Measurements from ENCODE around the gene FBXL16.

FBXL16 gene

GRCh38 chr16:734208-734980 lies 28.8 kb upstream of the FBXL16 start:
- Histone ChIP-seq H3K4me1 (ENCODE audit: control insufficient read depth, insufficient read depth, low read length, unreplicated experiment) (no peaks in the 10 kb centered on the region), H2AFZ (ENCODE audit: low read length, unreplicated experiment) (no peak overlapping the region)

GRCh38 chr16:733382-734207 lies 28.0 kb upstream of the FBXL16 start:
- Histone ChIP-seq H3K79me2 (ENCODE audit: control insufficient read depth, insufficient read depth, low read length, unreplicated experiment) (no peaks in the 10 kb centered on the region), H3K4me3 (ENCODE audit: low read depth, low read length) (no peak overlapping the region), H3K4me1 (ENCODE audit: control insufficient read depth, insufficient read depth, low read length, unreplicated experiment) (no peaks in the 10 kb centered on the region), H3K36me3 (ENCODE audit: insufficient read depth, low read length) (no peaks in the 10 kb centered on the region), H2AFZ (ENCODE audit: low read length, unreplicated experiment) (no peak overlapping the region), H3K27me3 (ENCODE audit: insufficient read depth, low read length) (no peaks in the 10 kb centered on the region), H3K27ac (ENCODE audit: low read depth, low read length) (no peak overlapping the region)

More at GRCh38 chr16:734208-734980, 28.8 kb upstream of the FBXL16 start:
- Histone ChIP-seq H3K36me3 (ENCODE audit: insufficient read depth, low read length) (no peaks in the 10 kb centered on the region), H3K4me3 (ENCODE audit: low read depth, low read length) (no peak overlapping the region), H3K27ac (ENCODE audit: low read depth, low read length) (no peak overlapping the region), H3K27me3 (ENCODE audit: insufficient read depth, low read length) (no peaks in the 10 kb centered on the region), H3K79me2 (ENCODE audit: control insufficient read depth, insufficient read depth, low read length, unreplicated experiment) (no peaks in the 10 kb centered on the region)

GRCh38 chr16:732936-733335 lies 27.3 kb upstream of the FBXL16 start:
- no peaks in the 10 kb centered on the region for H3K27me3 ChIP-seq (ENCODE audit: insufficient read depth, low read length)
- no peak overlapping the region for H3K4me3 ChIP-seq (ENCODE audit: low read depth, low read length)
- no peaks in the 10 kb centered on the region for H3K79me2 ChIP-seq (ENCODE audit: control insufficient read depth, insufficient read depth, low read length, unreplicated experiment)
- no peak overlapping the region for H2AFZ ChIP-seq (ENCODE audit: low read length, unreplicated experiment)
- H3K4me1 ChIP-seq (ENCODE audit: control insufficient read depth, insufficient read depth, low read length, unreplicated experiment), result no peaks in the 10 kb centered on the region
- no peak overlapping the region for H3K27ac ChIP-seq (ENCODE audit: low read depth, low read length)
- no peaks in the 10 kb centered on the region for H3K36me3 ChIP-seq (ENCODE audit: insufficient read depth, low read length)

- Histone ChIP-seq H2AFZ (ENCODE audit: low read length, unreplicated experiment) (no peak overlapping the region), H3K4me1 (ENCODE audit: control insufficient read depth, insufficient read depth, low read length, unreplicated experiment) (no peaks in the 10 kb centered on the region), H3K4me3 (ENCODE audit: low read depth, low read length) (no peak overlapping the region), H3K27me3 (ENCODE audit: insufficient read depth, low read length) (no peaks in the 10 kb centered on the region), H3K36me3 (ENCODE audit: insufficient read depth, low read length) (no peaks in the 10 kb centered on the region), H3K27ac (ENCODE audit: low read depth, low read length) (no peak overlapping the region), H3K79me2 (ENCODE audit: control insufficient read depth, insufficient read depth, low read length, unreplicated experiment) (no peaks in the 10 kb centered on the region)
These were observed 26.7 kb upstream of the FBXL16 start for GRCh38 chr16:732332-732731.

GRCh38 chr16:730666-731509 lies 25.3 kb upstream of the FBXL16 start:
- H3K4me1 ChIP-seq (ENCODE audit: control insufficient read depth, insufficient read depth, low read length, unreplicated experiment), result peaks cover 4% of the 10 kb centered on the region

GRCh38 chr16:729768-730665 lies 24.4 kb upstream of the FBXL16 start:
- Histone ChIP-seq H3K36me3 (ENCODE audit: insufficient read depth, low read length) (no peaks in the 10 kb centered on the region), H3K4me1 (ENCODE audit: control insufficient read depth, insufficient read depth, low read length, unreplicated experiment) (peaks cover 4% of the 10 kb centered on the region), H3K79me2 (ENCODE audit: control insufficient read depth, insufficient read depth, low read length, unreplicated experiment) (no peaks in the 10 kb centered on the region), H3K27ac (ENCODE audit: low read depth, low read length) (no peak overlapping the region), H3K27me3 (ENCODE audit: insufficient read depth, low read length) (no peaks in the 10 kb centered on the region), H3K4me3 (ENCODE audit: low read depth, low read length) (no peak overlapping the region), H2AFZ (ENCODE audit: low read length, unreplicated experiment) (no peak overlapping the region)

More at GRCh38 chr16:730666-731509, 25.3 kb upstream of the FBXL16 start:
- Histone ChIP-seq H3K27ac (ENCODE audit: low read depth, low read length) (no peak overlapping the region), H3K36me3 (ENCODE audit: insufficient read depth, low read length) (no peaks in the 10 kb centered on the region), H2AFZ (ENCODE audit: low read length, unreplicated experiment) (no peak overlapping the region), H3K4me3 (ENCODE audit: low read depth, low read length) (no peak overlapping the region), H3K79me2 (ENCODE audit: control insufficient read depth, insufficient read depth, low read length, unreplicated experiment) (no peaks in the 10 kb centered on the region), H3K27me3 (ENCODE audit: insufficient read depth, low read length) (no peaks in the 10 kb centered on the region)

GRCh38 chr16:728890-729744 lies 23.5 kb upstream of the FBXL16 start:
- no peaks in the 10 kb centered on the region for H3K36me3 ChIP-seq (ENCODE audit: insufficient read depth, low read length)
- H3K27ac ChIP-seq (ENCODE audit: low read depth, low read length), result no peak overlapping the region
- H3K4me1 ChIP-seq (ENCODE audit: control insufficient read depth, insufficient read depth, low read length, unreplicated experiment), result peaks cover 4% of the 10 kb centered on the region
- H3K4me3 ChIP-seq (ENCODE audit: low read depth, low read length), result peak overlapping the region; percentile 83
- no peaks in the 10 kb centered on the region for H3K79me2 ChIP-seq (ENCODE audit: control insufficient read depth, insufficient read depth, low read length, unreplicated experiment)
- no peaks in the 10 kb centered on the region for H3K27me3 ChIP-seq (ENCODE audit: insufficient read depth, low read length)
- no peak overlapping the region for H2AFZ ChIP-seq (ENCODE audit: low read length, unreplicated experiment)

- H2AFZ ChIP-seq (ENCODE audit: low read length, unreplicated experiment), result no peak overlapping the region
- no peak overlapping the region for H3K27ac ChIP-seq (ENCODE audit: low read depth, low read length)
- peaks cover 4% of the 10 kb centered on the region for H3K4me1 ChIP-seq (ENCODE audit: control insufficient read depth, insufficient read depth, low read length, unreplicated experiment)
- H3K36me3 ChIP-seq (ENCODE audit: insufficient read depth, low read length), result no peaks in the 10 kb centered on the region
- no peaks in the 10 kb centered on the region for H3K79me2 ChIP-seq (ENCODE audit: control insufficient read depth, insufficient read depth, low read length, unreplicated experiment)
- H3K4me3 ChIP-seq (ENCODE audit: low read depth, low read length), result peak overlapping the region; percentile 83
- H3K27me3 ChIP-seq (ENCODE audit: insufficient read depth, low read length), result no peaks in the 10 kb centered on the region
These were observed 22.7 kb upstream of the FBXL16 start for GRCh38 chr16:728131-728889.
